WERI-Rb-1 (cell line): ENCODE results near the gene C19orf81.

Experiments used
- DNase-seq: peaks from one replicate; pipeline ENCODE4 v3.0.0-alpha.2; 2020
- H3K27ac ChIP-seq: fragments of 250-450 bp; sonication (Bioruptor Pico); 2 replicates; pipeline ENCODE4 v1.5.1; 2020; ENCODE audit warnings: mild to moderate bottlenecking, moderate library complexity
- H3K27me3 ChIP-seq: fragments of 250-450 bp; sonication (Bioruptor Pico); 2 replicates; pipeline ENCODE4 v1.5.1; 2021; ENCODE audit warnings: mild to moderate bottlenecking, low read depth, moderate library complexity; ENCODE audit not compliant: insufficient read depth, severe bottlenecking
- H3K36me3 ChIP-seq: fragments of 250-450 bp; sonication (Bioruptor Pico); 2 replicates; pipeline ENCODE4 v1.5.1; 2020; ENCODE audit warnings: mild to moderate bottlenecking, moderate library complexity
- H3K4me3 ChIP-seq: 2 replicates; pipeline ENCODE4 v1.5.1; 2011; ENCODE audit warnings: low read depth, mild to moderate bottlenecking, control low read depth, low read length
- H3K9me3 ChIP-seq: fragments of 250-450 bp; sonication (Bioruptor Pico); 2 replicates; pipeline ENCODE4 v1.5.1; 2021; ENCODE audit warnings: mild to moderate bottlenecking, moderate library complexity; ENCODE audit not compliant: severe bottlenecking
- CTCF ChIP-seq: IDR thresholded peaks from 2 replicates; pipeline ENCODE4 v1.5.1; 2011; ENCODE audit warnings: low read depth, mild to moderate bottlenecking, control low read depth, inconsistent platforms, low read length

C19orf81 gene

GRCh38 chr19:50702158-50702870 is 53.1 kb downstream of the C19orf81 start:
- H3K9me3 ChIP-seq, result no peaks in the 10 kb centered on the region
- H3K27ac ChIP-seq, result no peak overlapping the region
- TF ChIP-seq CTCF, result no peak
- H3K27me3 ChIP-seq, result peaks cover 14% of the 10 kb centered on the region
- no peaks in the 10 kb centered on the region for H3K36me3 ChIP-seq
- no peak for DNase-seq
- H3K4me3 ChIP-seq, result no peak overlapping the region

GRCh38 chr19:50702871-50703829 is 53.9 kb downstream of the C19orf81 start:
- H3K36me3 ChIP-seq, result no peaks in the 10 kb centered on the region
- TF ChIP-seq CTCF, result no peak
- H3K9me3 ChIP-seq, result no peaks in the 10 kb centered on the region
- H3K27me3 ChIP-seq, result peaks cover 14% of the 10 kb centered on the region
- H3K27ac ChIP-seq, result no peak overlapping the region
- H3K4me3 ChIP-seq, result no peak overlapping the region
- DNase-seq, result peak; percentile 57

- H3K27me3 ChIP-seq, result peaks cover 14% of the 10 kb centered on the region
- no peaks in the 10 kb centered on the region for H3K36me3 ChIP-seq
- H3K27ac ChIP-seq, result no peak overlapping the region
- H3K9me3 ChIP-seq, result no peaks in the 10 kb centered on the region
- H3K4me3 ChIP-seq, result no peak overlapping the region
- peak; percentile 63 for TF ChIP-seq CTCF
- peak; percentile 68 for DNase-seq
These were observed 54.9 kb downstream of the C19orf81 start for GRCh38 chr19:50703915-50704796.

- no peak overlapping the region for H3K4me3 ChIP-seq
- no peaks in the 10 kb centered on the region for H3K36me3 ChIP-seq
- H3K27me3 ChIP-seq, result peaks cover 14% of the 10 kb centered on the region
- no peaks in the 10 kb centered on the region for H3K9me3 ChIP-seq
- TF ChIP-seq CTCF, result peak; percentile 85
- no peak overlapping the region for H3K27ac ChIP-seq
- peak; percentile 76 for DNase-seq
These were observed 56.3 kb downstream of the C19orf81 start for GRCh38 chr19:50705422-50706019.

- H3K27me3 ChIP-seq, result peaks cover 14% of the 10 kb centered on the region
- H3K4me3 ChIP-seq, result no peak overlapping the region
- H3K9me3 ChIP-seq, result no peaks in the 10 kb centered on the region
- DNase-seq, result no peak
- H3K27ac ChIP-seq, result no peak overlapping the region
- no peak for TF ChIP-seq CTCF
- H3K36me3 ChIP-seq, result no peaks in the 10 kb centered on the region
These were observed 57.1 kb downstream of the C19orf81 start for GRCh38 chr19:50706387-50706786.
